ENCODE results near the gene TMEM191C. TPM values are rescaled to one million over a fixed set of nuclear protein-coding genes. Genes with fewer than 3 reads are reported as not detected.

The TMEM191C gene
- polyA plus RNA-seq: 1.7 and 4.4 TPM in 2 replicates

DNA sequence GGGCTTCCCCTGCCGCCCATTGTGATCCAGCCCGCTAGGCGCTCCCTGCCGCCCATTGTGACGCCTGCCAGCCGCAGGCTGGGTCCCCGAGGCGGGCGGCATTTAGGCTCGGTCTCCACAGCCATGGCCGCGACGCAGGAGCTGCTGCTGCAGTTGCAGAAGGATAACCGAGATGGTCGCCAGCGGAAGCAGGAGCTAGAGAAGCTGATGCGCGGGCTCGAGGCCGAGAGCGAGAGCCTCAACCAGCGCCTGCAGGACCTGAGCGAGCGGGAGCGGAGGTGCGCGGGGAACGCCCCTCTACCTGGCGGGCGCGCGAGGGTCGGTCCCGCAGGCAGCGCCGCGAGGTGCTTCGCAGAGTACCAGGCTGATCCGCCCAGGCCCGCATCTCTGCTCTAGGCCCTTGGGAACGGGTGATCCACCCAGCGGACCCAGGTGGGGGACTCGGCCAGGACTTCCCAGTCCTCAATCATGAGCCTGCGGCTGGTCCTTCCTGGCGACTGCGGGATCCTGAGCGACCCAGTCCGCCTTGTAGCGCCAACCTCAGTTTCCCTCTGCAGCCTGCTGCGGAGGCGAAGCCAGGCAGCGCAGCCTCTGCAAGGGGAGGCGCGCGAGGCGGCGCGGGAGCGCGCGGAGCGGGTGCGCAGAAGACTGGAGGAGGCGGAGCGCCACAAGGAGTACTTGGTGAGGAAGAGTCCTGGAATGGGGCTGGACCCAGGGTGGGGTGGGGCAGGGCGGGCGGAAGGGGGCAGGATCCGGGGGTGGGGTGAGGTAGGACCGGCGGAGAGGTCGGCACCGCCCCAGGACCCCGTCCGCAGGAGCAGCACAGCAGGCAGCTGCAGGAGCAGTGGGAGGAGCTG lies at the start of gene TMEM191C:
TSS of gene TMEM191C (plus strand) at position 51 of the 857 bp plus-strand sequence. CDS start at position 124, 73 bp downstream.

Other genes with a start within 250 kb of the TMEM191C start
- 0.07 and 0.15 TPM in 2 replicates for gene RIMBP3B, start 83.6 kb upstream of the TMEM191C start, polyA plus RNA-seq
- 0.11 and 0.39 TPM in 2 replicates for gene HIC2, start 50.0 kb upstream of the TMEM191C start, polyA plus RNA-seq
- not detected in 2 replicates for gene RIMBP3C, start 84.1 kb downstream of the TMEM191C start, polyA plus RNA-seq
- gene UBE2L3, start 100.3 kb downstream of the TMEM191C start, polyA plus RNA-seq: 96.9 and 105 TPM in 2 replicates
- gene YDJC, start 162.6 kb downstream of the TMEM191C start, polyA plus RNA-seq: 2.4 and 4.4 TPM in 2 replicates
- gene CCDC116, start 165.4 kb downstream of the TMEM191C start, polyA plus RNA-seq: not detected in 2 replicates
- 5.2 and 8.6 TPM in 2 replicates for gene SDF2L1, start 174.9 kb downstream of the TMEM191C start, polyA plus RNA-seq
- 7.2 and 9.4 TPM in 2 replicates for gene PPIL2, start 198.6 kb downstream of the TMEM191C start, polyA plus RNA-seq